ENCODE data around the gene DDX23. TPM values are rescaled to one million over a fixed set of nuclear protein-coding genes. Genes with fewer than 3 reads are reported as not detected.
A peak's percentile ranks its signal among the peaks of the same experiment; 100 is the strongest.

DDX23 gene
- polyA plus RNA-seq, 1 of the 3 experiments (the other 2 are of a cell fraction): 50.4 TPM

- Histone ChIP-seq H3K27ac (ENCODE audit: low read depth in 2 of 2, low read length in 1 of 2) (peak within 1 kb of the TSS in 1 of 2 experiments; percentile 78; a peak in 2 of 4 replicates), H3K4me2 (peak within 1 kb of the TSS; percentile 97), H3K27me3 (ENCODE audit: insufficient read depth) (no peaks in the 10 kb centered on the region), H4K20me1 (ENCODE audit: insufficient read depth) (peaks cover 2% of the 10 kb centered on the region; the same call in 1 of the 2 replicates), H3K9me3 (no peaks in the 10 kb centered on the region), H3K9ac (peak within 1 kb of the TSS; percentile 73), H2AFZ (ENCODE audit: low read depth) (peak within 1 kb of the TSS; percentile 89), H3F3A (replicated peaks; ENCODE audit: insufficient read depth) (peaks cover 6% of the 10 kb centered on the region), H3K36me3 (replicated peaks in 1 of 2; ENCODE audit: control insufficient read depth in 1 of 2, insufficient read depth in 2 of 2, low read length in 1 of 2) (peaks cover 0 to 11% of the 10 kb centered on the region in 2 experiments), H3K79me2 (ENCODE audit: insufficient read depth) (peaks cover 22% of the 10 kb centered on the region), H3K4me3 (ENCODE audit: low read depth in 2 of 2, low read length in 1 of 2) (peak within 1 kb of the TSS; percentile 61 to 88), H3K4me1 (ENCODE audit: control insufficient read depth in 1 of 2, insufficient read depth in 2 of 2, low read depth in 1 of 2, low read length in 1 of 2) (peaks cover 18 to 48% of the 10 kb centered on the region in 2 experiments; a peak in 3 of 4 replicates), H3K9me2 (no peaks in the 10 kb centered on the region)
- peak; percentile 90 for DNase-seq
- CTCF ChIA-PET: interaction anchor here (0.8 to 5.6 kb wide), 11 partner anchors 9 to 78 kb away, joined by 3 to 40 read pairs (median 4); partner anchors contain the start of gene DDX23
- POLR2A ChIA-PET: interaction anchor here (1.5 kb wide), 1 partner anchor 10 kb away, joined by 3 read pairs; no protein-coding TSS in a partner anchor
- TF ChIP-seq EP300 (IDR thresholded peaks at IDR 0.05; ENCODE audit: borderline replicate concordance in 1 of 2, low read depth in 1 of 2, low read length in 1 of 2) (no peak), POLR2AphosphoS5 (IDR thresholded peaks at IDR 0.05; ENCODE audit: low read depth, low read length) (peak; percentile 30; the same call in 1 of the 2 replicates), GABPA (IDR thresholded peaks at IDR 0.05; ENCODE audit: low read depth) (peak; percentile 37), MXI1 (IDR thresholded peaks at IDR 0.05; ENCODE audit: low read depth, low read length) (peak; percentile 14; the same call in 1 of the 2 replicates), CTCF (IDR thresholded peaks at IDR 0.05) (no peak), SIN3A (IDR thresholded peaks at IDR 0.05; ENCODE audit: borderline replicate concordance, low read depth, low read length) (0 out of 2 replicates have a peak, but pooled peaks have one; percentile 12), NRF1 (IDR thresholded peaks at IDR 0.05; ENCODE audit: low read depth, low read length) (no peak), TEAD4 (IDR thresholded peaks at IDR 0.05; ENCODE audit: borderline replicate concordance, insufficient read depth) (no peak)
- TF ChIP-seq, protein P1, sequence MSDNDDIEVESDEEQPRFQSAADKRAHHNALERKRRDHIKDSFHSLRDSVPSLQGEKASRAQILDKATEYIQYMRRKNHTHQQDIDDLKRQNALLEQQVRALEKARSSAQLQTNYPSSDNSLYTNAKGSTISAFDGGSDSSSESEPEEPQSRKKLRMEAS (IDR thresholded peaks at IDR 0.05; ENCODE audit: low read depth): 0 out of 2 replicates have a peak, but pooled peaks have one; percentile 14
- WGBS (ENCODE audit: low lambda C conversion rate): 2% methylated on average over 45 of the region's 79 CpGs
Observed at GRCh38 chr12:48817873-48818830, 33.8 kb downstream of the DDX23 start, which contains the start of gene CACNB3. TSS of gene CACNB3 (plus strand) at chr12:48818496. CDS start at chr12:48818930, 434 bp downstream.

GRCh38 chr12:48816143-48816854 lies 35.7 kb downstream of the DDX23 start:
- ChIA-PET POLR2A (interaction anchor here (1.3 kb wide), 1 partner anchor 49 kb away, joined by 3 read pairs; no protein-coding TSS in a partner anchor), CTCF (interaction anchor here (0.9 to 6.9 kb wide), 13 partner anchors 12 to 181 kb away, joined by 3 to 118 read pairs (median 7); partner anchors contain the start of gene DDX23)
- Histone ChIP-seq H3K4me1 (ENCODE audit: control insufficient read depth in 1 of 2, insufficient read depth in 2 of 2, low read depth in 1 of 2, low read length in 1 of 2) (peaks cover 22 to 48% of the 10 kb centered on the region in 2 experiments; a peak in 3 of 4 replicates), H3K4me2 (peak overlapping the region; percentile 97), H3K79me2 (ENCODE audit: insufficient read depth) (peaks cover 22% of the 10 kb centered on the region), H3K27ac (ENCODE audit: low read depth in 2 of 2, low read length in 1 of 2) (peak overlapping the region in 1 of 2 experiments; percentile 87; a peak in 2 of 4 replicates), H3K36me3 (replicated peaks in 1 of 2; ENCODE audit: control insufficient read depth in 1 of 2, insufficient read depth in 2 of 2, low read length in 1 of 2) (no peaks in the 10 kb centered on the region), H3K9me3 (no peaks in the 10 kb centered on the region), H3K27me3 (ENCODE audit: insufficient read depth) (no peaks in the 10 kb centered on the region), H3K9ac (peak overlapping the region; percentile 76; the same call in 1 of the 2 replicates), H3K4me3 (ENCODE audit: low read depth in 2 of 2, low read length in 1 of 2) (peak overlapping the region; percentile 68 to 75), H2AFZ (ENCODE audit: low read depth) (no peak overlapping the region), H3K9me2 (no peaks in the 10 kb centered on the region), H3F3A (replicated peaks; ENCODE audit: insufficient read depth) (peaks cover 6% of the 10 kb centered on the region), H4K20me1 (ENCODE audit: insufficient read depth) (no peaks in the 10 kb centered on the region)
- 97% methylated on average over 3 of the region's 3 CpGs for WGBS (ENCODE audit: low lambda C conversion rate)
- DNase-seq: no peak
- TF ChIP-seq MXI1 (IDR thresholded peaks at IDR 0.05; ENCODE audit: low read depth, low read length): no peak
- no peak for TF ChIP-seq GABPA (IDR thresholded peaks at IDR 0.05; ENCODE audit: low read depth)
- no peak for TF ChIP-seq CTCF (IDR thresholded peaks at IDR 0.05)
- TF ChIP-seq MEF2A (IDR thresholded peaks at IDR 0.05; ENCODE audit: borderline replicate concordance, low read depth): no peak
- TF ChIP-seq FOSL2 (IDR thresholded peaks at IDR 0.05; ENCODE audit: borderline replicate concordance, low read depth): no peak
- TF ChIP-seq NRF1 (IDR thresholded peaks at IDR 0.05; ENCODE audit: low read depth, low read length): no peak
- TF ChIP-seq, protein P2, sequence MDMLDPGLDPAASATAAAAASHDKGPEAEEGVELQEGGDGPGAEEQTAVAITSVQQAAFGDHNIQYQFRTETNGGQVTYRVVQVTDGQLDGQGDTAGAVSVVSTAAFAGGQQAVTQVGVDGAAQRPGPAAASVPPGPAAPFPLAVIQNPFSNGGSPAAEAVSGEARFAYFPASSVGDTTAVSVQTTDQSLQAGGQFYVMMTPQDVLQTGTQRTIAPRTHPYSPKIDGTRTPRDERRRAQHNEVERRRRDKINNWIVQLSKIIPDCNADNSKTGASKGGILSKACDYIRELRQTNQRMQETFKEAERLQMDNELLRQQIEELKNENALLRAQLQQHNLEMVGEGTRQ (IDR thresholded peaks at IDR 0.05; ENCODE audit: borderline replicate concordance, low read depth, low read length): no peak
- no peak for TF ChIP-seq NFIC (IDR thresholded peaks at IDR 0.05; ENCODE audit: borderline replicate concordance)
- no peak for TF ChIP-seq TAF1 (IDR thresholded peaks at IDR 0.05; ENCODE audit: borderline replicate concordance, low read depth, low read length)
- no peak for TF ChIP-seq FOXM1 (IDR thresholded peaks at IDR 0.05; ENCODE audit: low read depth)
- no peak for TF ChIP-seq SIN3A (IDR thresholded peaks at IDR 0.05; ENCODE audit: borderline replicate concordance, low read depth, low read length)
- TF ChIP-seq TCF12 (IDR thresholded peaks at IDR 0.05): no peak
- no peak for TF ChIP-seq JUND (IDR thresholded peaks at IDR 0.05)

All from SK-N-SH (cell line).